GM23338 (cell line): Measurements from ENCODE around the gene CHCHD10.

Source experiments
- CTCF ChIP-seq, 2 experiments: fragments of 200-600 bp in 1 of 2; sonication (generic) in 1 of 2; conservative IDR thresholded peaks; 2 replicates each; pipeline versions ENCODE4 v1.5.1 to v1.6.1; 2016 to 2017; ENCODE audit warnings: antibody characterized with exemption in 2 of 2, low read depth in 2 of 2, mild to moderate bottlenecking in 2 of 2, moderate library complexity in 1 of 2
- EZH2 ChIP-seq: fragments of 200-600 bp; sonication (generic); IDR thresholded peaks from one replicate; pipeline ENCODE4 v1.8.0; 2017; ENCODE audit warnings: antibody characterized with exemption, mild to moderate bottlenecking, low read depth; ENCODE audit not compliant: unreplicated experiment
- POLR2AphosphoS5 ChIP-seq: IDR thresholded peaks from 2 replicates; pipeline ENCODE4 v1.6.1; 2016; ENCODE audit warnings: antibody characterized with exemption, low read depth

DNA sequence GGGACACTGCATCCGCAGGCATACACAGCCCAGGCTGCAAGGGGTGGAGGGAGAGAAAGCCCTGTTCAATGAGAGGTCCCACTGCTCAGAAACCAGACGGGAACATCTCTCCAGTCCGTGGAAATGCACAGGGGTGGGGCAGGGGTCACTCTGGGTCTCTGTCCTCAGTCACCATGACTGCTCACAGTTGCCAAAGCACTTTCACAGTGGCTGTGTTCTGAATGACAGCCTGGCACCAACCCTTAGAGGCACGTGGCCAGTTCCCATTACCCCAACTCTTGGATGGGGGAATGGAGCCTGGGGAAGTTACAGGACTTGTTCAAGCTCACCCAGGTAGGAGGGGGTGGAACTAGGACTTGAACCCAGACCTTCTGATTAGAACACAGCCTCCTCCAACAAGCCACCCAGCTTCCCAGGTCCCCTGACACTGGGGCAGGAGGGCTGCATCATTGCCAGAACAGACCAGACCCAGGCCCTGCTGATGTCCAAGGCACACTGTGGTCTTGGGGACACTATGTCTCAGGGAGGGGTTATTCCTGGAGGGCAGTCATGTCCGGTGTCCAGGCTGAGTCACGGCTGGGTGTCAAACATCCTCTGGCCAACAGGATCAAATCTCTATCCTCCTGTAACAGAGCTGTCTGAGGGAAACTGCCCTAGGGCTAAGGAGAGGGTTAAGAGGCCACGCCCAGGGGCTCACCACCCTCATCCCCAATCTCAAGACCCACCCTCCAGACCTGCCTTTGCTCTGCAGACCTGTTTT lies 25.1 kb downstream of the CHCHD10 start:
- TF ChIP-seq POLR2AphosphoS5 (no peak), CTCF (conservative IDR thresholded peaks at IDR 0.05; ENCODE audit: low read depth in 2 of 2) (no peak), EZH2 (no peak)
